ENCODE data around the gene DHX58.

The DHX58 gene

GRCh38 chr17:42114118-42114517, 1.6 kb upstream of the DHX58 start:
- Histone ChIP-seq H3K36me3 (ENCODE audit: control insufficient read depth, insufficient read depth, low read length) (peaks cover 31% of the 10 kb centered on the region), H3K4me3 (ENCODE audit: low read depth, low read length) (no peak overlapping the region), H3K9me3 (ENCODE audit: control insufficient read depth, insufficient read depth, low read length) (no peaks in the 10 kb centered on the region), H3K4me1 (ENCODE audit: control insufficient read depth, insufficient read depth, low read length) (peaks cover 2% of the 10 kb centered on the region), H3K27me3 (ENCODE audit: control insufficient read depth, insufficient read depth, low read length) (no peaks in the 10 kb centered on the region), H3K9ac (ENCODE audit: low read depth, low read length) (no peak overlapping the region)

- no peaks in the 10 kb centered on the region for H3K27me3 ChIP-seq (ENCODE audit: control insufficient read depth, insufficient read depth, low read length)
- H3K4me1 ChIP-seq (ENCODE audit: control insufficient read depth, insufficient read depth, low read length): peaks cover 2% of the 10 kb centered on the region
- H3K36me3 ChIP-seq (ENCODE audit: control insufficient read depth, insufficient read depth, low read length): peaks cover 33% of the 10 kb centered on the region
- no peak overlapping the region for H3K9ac ChIP-seq (ENCODE audit: low read depth, low read length)
- H3K9me3 ChIP-seq (ENCODE audit: control insufficient read depth, insufficient read depth, low read length): no peaks in the 10 kb centered on the region
- H3K4me3 ChIP-seq (ENCODE audit: low read depth, low read length): no peak overlapping the region
Measured at GRCh38 chr17:42113293-42114069, 967 bp upstream of the DHX58 start.

GRCh38 chr17:42111871-42112551, 503 bp downstream of the DHX58 start:
- Histone ChIP-seq H3K36me3 (ENCODE audit: control insufficient read depth, insufficient read depth, low read length) (peaks cover 22% of the 10 kb centered on the region), H3K4me3 (ENCODE audit: low read depth, low read length) (no peak overlapping the region), H3K9me3 (ENCODE audit: control insufficient read depth, insufficient read depth, low read length) (no peaks in the 10 kb centered on the region), H3K9ac (ENCODE audit: low read depth, low read length) (no peak overlapping the region), H3K27me3 (ENCODE audit: control insufficient read depth, insufficient read depth, low read length) (no peaks in the 10 kb centered on the region), H3K4me1 (ENCODE audit: control insufficient read depth, insufficient read depth, low read length) (peaks cover 6% of the 10 kb centered on the region)

GRCh38 chr17:42111265-42111636, 1.3 kb downstream of the DHX58 start:
- Histone ChIP-seq H3K9ac (ENCODE audit: low read depth, low read length) (no peak overlapping the region), H3K27me3 (ENCODE audit: control insufficient read depth, insufficient read depth, low read length) (no peaks in the 10 kb centered on the region), H3K4me3 (ENCODE audit: low read depth, low read length) (no peak overlapping the region), H3K36me3 (ENCODE audit: control insufficient read depth, insufficient read depth, low read length) (peaks cover 22% of the 10 kb centered on the region), H3K9me3 (ENCODE audit: control insufficient read depth, insufficient read depth, low read length) (no peaks in the 10 kb centered on the region), H3K4me1 (ENCODE audit: control insufficient read depth, insufficient read depth, low read length) (peaks cover 6% of the 10 kb centered on the region)

GRCh38 chr17:42110301-42111264, 1.9 kb downstream of the DHX58 start:
- Histone ChIP-seq H3K9ac (ENCODE audit: low read depth, low read length) (no peak overlapping the region), H3K9me3 (ENCODE audit: control insufficient read depth, insufficient read depth, low read length) (no peaks in the 10 kb centered on the region), H3K4me3 (ENCODE audit: low read depth, low read length) (no peak overlapping the region), H3K27me3 (ENCODE audit: control insufficient read depth, insufficient read depth, low read length) (no peaks in the 10 kb centered on the region), H3K4me1 (ENCODE audit: control insufficient read depth, insufficient read depth, low read length) (peaks cover 6% of the 10 kb centered on the region), H3K36me3 (ENCODE audit: control insufficient read depth, insufficient read depth, low read length) (peaks cover 18% of the 10 kb centered on the region)

- Histone ChIP-seq H3K9me3 (ENCODE audit: control insufficient read depth, insufficient read depth, low read length) (no peaks in the 10 kb centered on the region), H3K4me1 (ENCODE audit: control insufficient read depth, insufficient read depth, low read length) (peaks cover 6% of the 10 kb centered on the region), H3K4me3 (ENCODE audit: low read depth, low read length) (no peak overlapping the region), H3K9ac (ENCODE audit: low read depth, low read length) (no peak overlapping the region), H3K27me3 (ENCODE audit: control insufficient read depth, insufficient read depth, low read length) (no peaks in the 10 kb centered on the region), H3K36me3 (ENCODE audit: control insufficient read depth, insufficient read depth, low read length) (peaks cover 11% of the 10 kb centered on the region)
Measured at GRCh38 chr17:42109086-42109485, 3.4 kb downstream of the DHX58 start.

- Histone ChIP-seq H3K4me3 (ENCODE audit: low read depth, low read length) (peak overlapping the region; percentile 58), H3K27me3 (ENCODE audit: control insufficient read depth, insufficient read depth, low read length) (no peaks in the 10 kb centered on the region), H3K4me1 (ENCODE audit: control insufficient read depth, insufficient read depth, low read length) (peaks cover 6% of the 10 kb centered on the region), H3K9ac (ENCODE audit: low read depth, low read length) (peak overlapping the region; percentile 41), H3K9me3 (ENCODE audit: control insufficient read depth, insufficient read depth, low read length) (no peaks in the 10 kb centered on the region), H3K36me3 (ENCODE audit: control insufficient read depth, insufficient read depth, low read length) (peaks cover 2% of the 10 kb centered on the region)
Measured at GRCh38 chr17:42107597-42108576, 4.6 kb downstream of the DHX58 start.

GRCh38 chr17:42107124-42107523, 5.4 kb downstream of the DHX58 start:
- H3K4me3 ChIP-seq (ENCODE audit: low read depth, low read length): peak overlapping the region; percentile 58
- peaks cover 2% of the 10 kb centered on the region for H3K36me3 ChIP-seq (ENCODE audit: control insufficient read depth, insufficient read depth, low read length)
- H3K9me3 ChIP-seq (ENCODE audit: control insufficient read depth, insufficient read depth, low read length): no peaks in the 10 kb centered on the region
- H3K27me3 ChIP-seq (ENCODE audit: control insufficient read depth, insufficient read depth, low read length): no peaks in the 10 kb centered on the region
- H3K9ac ChIP-seq (ENCODE audit: low read depth, low read length): no peak overlapping the region
- H3K4me1 ChIP-seq (ENCODE audit: control insufficient read depth, insufficient read depth, low read length): peaks cover 4% of the 10 kb centered on the region

GRCh38 chr17:42106009-42106408, 6.5 kb downstream of the DHX58 start:
- Histone ChIP-seq H3K36me3 (ENCODE audit: control insufficient read depth, insufficient read depth, low read length) (peaks cover 2% of the 10 kb centered on the region), H3K4me3 (ENCODE audit: low read depth, low read length) (no peak overlapping the region), H3K4me1 (ENCODE audit: control insufficient read depth, insufficient read depth, low read length) (peaks cover 4% of the 10 kb centered on the region), H3K9ac (ENCODE audit: low read depth, low read length) (no peak overlapping the region), H3K9me3 (ENCODE audit: control insufficient read depth, insufficient read depth, low read length) (no peaks in the 10 kb centered on the region), H3K27me3 (ENCODE audit: control insufficient read depth, insufficient read depth, low read length) (no peaks in the 10 kb centered on the region)

GRCh38 chr17:42104264-42104663, 8.2 kb downstream of the DHX58 start:
- Histone ChIP-seq H3K36me3 (ENCODE audit: control insufficient read depth, insufficient read depth, low read length) (peaks cover 2% of the 10 kb centered on the region), H3K9ac (ENCODE audit: low read depth, low read length) (no peak overlapping the region), H3K27me3 (ENCODE audit: control insufficient read depth, insufficient read depth, low read length) (peaks cover 2% of the 10 kb centered on the region), H3K9me3 (ENCODE audit: control insufficient read depth, insufficient read depth, low read length) (no peaks in the 10 kb centered on the region), H3K4me3 (ENCODE audit: low read depth, low read length) (no peak overlapping the region), H3K4me1 (ENCODE audit: control insufficient read depth, insufficient read depth, low read length) (peaks cover 4% of the 10 kb centered on the region)

Measured in iPS-15b (cell line).